NCI-H446 (cell line): Measurements from ENCODE around the gene ARHGAP26.

ENCODE experiments used
- DNase-seq, 2 experiments: peaks; one replicate each; lab custom pipeline; 2025; lab: John Stamatoyannopoulos, UW

Gene ARHGAP26

GRCh38 chr5:143243103-143243502 lies 472.9 kb downstream of the ARHGAP26 start:
- DNase-seq = no peak

- peak; percentile 72 to 94 for DNase-seq
Observed at GRCh38 chr5:143244000-143244736, 474.0 kb downstream of the ARHGAP26 start.

DNA sequence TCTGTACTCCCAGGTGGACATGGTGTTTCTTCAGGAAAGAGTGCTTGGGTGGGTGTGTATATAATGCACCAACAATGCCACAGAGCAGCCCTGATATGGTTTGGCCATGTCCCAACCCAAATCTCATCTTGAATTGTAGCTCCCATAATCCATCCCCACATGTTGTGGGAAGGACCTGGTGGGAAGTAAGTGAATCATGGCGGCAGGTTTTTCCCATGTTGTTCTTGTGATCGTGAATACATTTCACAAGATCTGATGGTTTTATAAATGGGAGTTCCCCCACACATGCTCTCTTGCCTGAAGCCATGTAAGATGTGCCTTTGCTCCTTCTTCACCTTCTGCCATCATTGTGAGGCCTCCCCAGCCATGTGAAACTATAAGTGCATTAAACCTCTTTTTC lies 474.8 kb downstream of the ARHGAP26 start:
- no peak for DNase-seq

DNA sequence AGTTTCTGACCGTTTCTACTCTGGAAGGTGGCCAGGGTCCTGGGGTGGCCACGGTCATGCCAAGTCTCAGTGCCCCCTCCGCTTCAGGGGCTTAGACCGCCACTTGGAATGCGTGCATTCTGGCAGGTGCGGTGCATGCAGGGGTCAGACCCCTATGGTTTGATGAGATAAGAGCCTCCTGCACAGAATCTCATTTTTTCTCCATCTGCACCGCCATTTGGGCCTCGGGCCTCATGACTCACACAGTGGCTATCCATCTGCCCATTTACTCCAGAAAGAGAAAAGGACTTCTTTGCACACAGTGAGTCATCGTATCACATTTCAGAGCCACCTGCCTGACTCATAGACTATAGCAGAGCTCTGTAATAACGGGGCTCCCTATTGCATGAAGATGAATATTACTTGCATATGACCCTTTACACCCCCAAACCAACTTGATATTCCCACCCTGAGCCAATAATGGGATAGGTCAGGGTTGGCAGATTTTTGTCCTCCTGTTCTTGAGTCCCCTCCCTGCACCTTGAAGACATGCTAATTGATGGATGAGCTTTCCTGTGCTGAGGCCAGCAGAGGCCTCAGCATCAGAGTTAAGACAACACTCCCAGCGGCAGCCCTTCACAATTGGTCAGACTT lies 475.9 kb downstream of the ARHGAP26 start:
- peak; percentile 77 to 95 for DNase-seq

GRCh38 chr5:143247134-143247815 lies 477.1 kb downstream of the ARHGAP26 start:
- no peak for DNase-seq

- no peak for DNase-seq
Observed at GRCh38 chr5:143248391-143248790, 478.2 kb downstream of the ARHGAP26 start.

DNA sequence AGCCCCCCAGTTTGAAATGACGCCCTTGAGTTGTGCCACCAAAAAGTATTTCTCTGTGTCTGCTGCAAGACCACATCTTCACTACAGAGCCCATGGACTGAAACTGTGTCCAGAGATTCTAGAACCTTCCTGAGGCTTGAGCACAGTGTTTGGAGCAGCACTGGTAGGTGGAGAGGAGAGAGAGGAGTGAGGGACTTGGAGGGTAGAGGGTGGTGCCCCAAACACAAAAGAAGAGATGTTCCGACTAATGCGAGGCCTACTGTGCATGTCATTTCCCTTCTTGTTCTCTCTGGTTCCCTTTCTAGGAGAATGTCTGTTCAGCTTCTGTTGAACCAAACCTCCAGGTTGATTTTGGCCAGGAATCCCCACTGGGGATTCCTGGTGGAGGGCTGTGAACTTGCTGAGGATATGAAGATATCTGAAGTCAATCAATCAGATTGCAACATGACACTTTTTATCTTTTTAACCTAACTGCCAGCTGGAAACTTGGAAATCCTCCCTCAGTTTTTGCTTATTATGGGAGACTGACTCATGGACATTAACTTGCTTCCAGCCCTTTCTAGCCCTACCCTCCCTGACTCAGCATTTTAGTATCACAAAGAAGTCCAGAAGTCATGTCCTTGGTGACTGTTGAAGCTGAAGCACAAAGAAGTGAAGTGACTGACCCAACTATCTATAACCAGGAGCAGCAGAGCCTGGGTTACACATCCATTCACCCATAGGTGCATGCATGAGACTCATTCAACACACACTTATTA lies 478.8 kb downstream of the ARHGAP26 start:
- DNase-seq = no peak

GRCh38 chr5:143249851-143250250 lies 479.7 kb downstream of the ARHGAP26 start:
- no peak for DNase-seq

DNA sequence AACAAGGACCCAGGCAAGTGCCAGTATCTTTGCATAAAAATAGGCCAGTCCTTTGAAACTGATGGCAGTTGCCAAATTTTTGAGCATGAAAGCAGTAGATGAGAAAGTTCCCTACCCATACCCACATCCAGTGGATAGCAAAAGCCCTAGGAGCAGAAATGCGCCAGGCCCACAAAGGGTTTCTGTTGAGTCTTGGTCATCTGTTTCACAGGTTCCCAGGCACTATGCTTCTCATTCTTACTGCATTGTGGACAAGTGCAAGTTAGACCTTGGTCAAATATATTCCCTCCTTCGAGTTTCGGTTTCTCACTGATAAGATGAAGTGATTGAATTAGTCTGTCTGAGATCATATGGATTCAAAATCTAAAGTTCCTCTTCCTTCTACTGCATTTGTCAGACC lies 481.0 kb downstream of the ARHGAP26 start:
- no peak for DNase-seq

DNA sequence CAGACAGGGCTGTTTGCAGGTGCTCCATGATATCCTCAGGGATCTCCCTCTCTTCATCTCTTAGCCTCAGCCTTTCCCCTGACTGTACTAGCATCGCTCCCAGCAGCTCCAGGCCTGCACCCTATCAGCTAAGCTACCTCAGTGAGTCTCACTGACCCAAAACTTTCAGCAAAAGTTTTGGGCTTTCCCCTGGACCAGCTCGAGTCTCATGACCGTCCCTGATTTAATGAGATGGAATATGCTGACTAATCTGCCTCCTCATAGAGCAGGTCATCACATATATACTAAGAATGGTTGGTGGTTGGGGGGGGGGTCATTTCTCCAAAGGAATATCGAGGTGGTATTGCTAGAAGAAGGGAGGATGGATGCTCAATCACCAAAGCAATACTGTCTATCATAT lies 481.8 kb downstream of the ARHGAP26 start:
- DNase-seq = no peak

DNA sequence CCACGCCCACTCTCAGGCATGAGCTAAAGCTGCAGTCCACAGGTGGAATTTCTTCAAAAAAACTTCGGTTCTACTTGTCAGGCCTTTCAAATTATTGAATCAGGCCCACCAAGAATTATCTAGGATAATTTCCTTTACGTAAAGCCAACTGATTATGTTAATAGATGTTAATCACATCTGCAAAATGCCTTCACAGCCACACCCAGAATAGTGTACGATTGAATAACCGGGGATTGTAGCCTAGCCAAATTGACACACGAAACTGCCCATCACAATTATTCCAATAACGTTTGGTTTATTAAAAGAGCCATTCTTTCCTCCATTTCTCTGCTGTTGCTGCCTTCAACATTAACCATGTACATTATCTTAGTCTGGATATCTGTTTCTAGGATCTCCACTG lies 484.6 kb downstream of the ARHGAP26 start:
- DNase-seq = no peak

DNA sequence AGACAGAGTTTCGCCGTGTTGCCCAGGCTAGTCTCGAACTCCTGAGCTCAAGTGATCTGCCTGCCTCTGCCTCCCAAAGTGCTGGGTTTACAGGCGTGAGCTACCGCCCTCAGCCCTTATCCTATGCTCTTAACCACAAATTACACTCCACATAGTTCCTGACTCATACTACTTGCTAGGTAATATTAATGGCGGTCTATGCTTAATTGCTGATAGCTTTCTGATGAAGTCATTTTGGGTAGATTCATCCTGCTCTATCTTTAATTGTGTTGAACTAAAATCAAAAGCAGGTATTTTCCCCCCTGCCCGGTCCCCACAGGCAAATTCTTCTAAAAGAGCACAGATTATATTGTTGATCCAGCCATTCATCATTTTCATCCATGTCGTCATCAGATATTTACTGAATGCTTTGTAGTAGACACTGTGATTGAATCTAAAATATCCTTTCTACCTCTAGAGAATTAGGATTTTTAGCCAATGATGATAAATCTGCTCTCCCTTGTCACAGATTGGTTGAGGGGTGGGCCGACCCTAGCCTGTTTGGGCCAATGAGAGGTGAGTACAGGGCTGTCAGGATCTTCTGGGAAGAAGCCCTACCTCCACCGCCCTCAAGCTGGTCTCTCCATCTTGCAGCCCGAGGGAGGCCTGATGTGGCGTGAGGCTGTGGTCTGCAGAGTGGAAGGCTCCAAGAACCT lies 488.5 kb downstream of the ARHGAP26 start:
- DNase-seq = no peak

GRCh38 chr5:143259254-143259605 lies 489.1 kb downstream of the ARHGAP26 start:
- no peak for DNase-seq

DNA sequence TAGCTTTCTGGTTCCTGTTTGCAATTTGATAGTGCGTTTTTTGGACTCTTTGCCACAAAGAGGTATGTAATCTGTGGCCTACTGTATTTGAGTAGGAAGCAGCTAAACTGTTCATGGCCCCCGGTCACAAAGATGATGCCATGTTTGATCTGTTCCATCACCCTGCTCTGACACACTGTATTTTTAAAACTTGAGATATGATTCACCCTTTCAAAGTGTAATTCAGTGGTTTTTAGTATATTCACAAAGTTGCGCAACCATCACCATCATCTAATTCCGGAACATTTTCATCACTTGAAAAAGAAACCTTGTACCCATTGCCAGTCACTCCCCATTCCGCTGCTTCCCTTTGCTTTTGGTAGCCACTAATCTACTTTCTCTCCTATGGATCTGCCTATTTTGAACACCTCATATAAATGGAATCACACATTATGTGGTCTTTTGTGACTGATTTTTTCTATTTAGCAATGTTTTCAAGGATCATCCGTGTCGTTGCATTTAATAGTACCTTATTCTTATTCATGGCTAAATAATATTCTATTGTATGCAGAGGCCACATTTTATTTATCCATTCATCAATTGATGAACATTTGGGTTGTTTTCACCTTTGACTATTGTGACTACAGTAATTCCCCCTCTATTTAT lies 491.7 kb downstream of the ARHGAP26 start:
- no peak for DNase-seq

- no peak for DNase-seq
Observed at GRCh38 chr5:143262393-143263174, 492.4 kb downstream of the ARHGAP26 start.

- no peak for DNase-seq
Observed at GRCh38 chr5:143263272-143263810, 493.2 kb downstream of the ARHGAP26 start.

- DNase-seq = no peak
Observed at GRCh38 chr5:143265995-143266394, 495.8 kb downstream of the ARHGAP26 start.

DNA sequence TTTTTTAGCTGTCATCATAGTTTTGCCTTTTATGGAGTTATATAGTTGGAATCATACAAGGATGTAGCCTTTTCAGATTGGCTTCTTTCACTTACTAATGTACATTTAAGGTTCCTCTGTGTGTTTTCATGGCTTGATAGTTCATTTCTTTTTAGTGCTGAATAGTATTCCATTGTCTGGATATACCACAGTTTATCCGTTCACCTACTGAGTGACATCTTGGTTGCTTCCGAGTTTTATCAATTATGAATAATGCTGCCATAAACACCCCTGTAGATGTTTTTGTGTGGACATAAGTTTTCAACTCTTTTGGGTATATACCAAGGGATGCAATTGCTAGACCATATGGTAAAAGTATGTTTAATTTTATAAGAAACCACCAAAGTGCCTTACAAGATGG lies 497.0 kb downstream of the ARHGAP26 start:
- no peak for DNase-seq

GRCh38 chr5:143268388-143268787 lies 498.2 kb downstream of the ARHGAP26 start:
- no peak for DNase-seq

- no peak for DNase-seq
Observed at GRCh38 chr5:143271431-143271830, 501.3 kb downstream of the ARHGAP26 start.
